Activated B cell treated with CpG ODN at 0.5 μM for 24 hours (primary cell): ENCODE results near the gene ZCCHC17. TPM values are rescaled to one million over a fixed set of nuclear protein-coding genes. Genes with fewer than 3 reads are reported as not detected.
"Not testable (repeated sequence)": the region's sequence is repeated elsewhere in the genome, so short reads cannot be mapped to it uniquely, and the experiment has no call there.

Experiments used
- ATAC-seq: fragments of 200-7000 bp; cut with Tn5 transposase; one replicate; pipeline ENCODE4 v1.10.0; 2021; ENCODE audit warnings: low read depth, mild to moderate bottlenecking, moderate library complexity
- CTCF ChIA-PET: fragments of 350-600 bp; sonication (Branson Sonifier 250); formaldehyde crosslinking; loops from one replicate; lab custom pipeline; 2021; ENCODE audit warnings: antibody characterized with exemption; lab: Charles Lee
- POLR2A ChIA-PET: fragments of 350-600 bp; sonication (Branson Sonifier 250); formaldehyde crosslinking; loops from one replicate; lab custom pipeline; 2021; ENCODE audit warnings: antibody characterized with exemption; lab: Charles Lee
- DNase-seq: peaks from one replicate; pipeline ENCODE4 v3.0.0; 2022
- H3K27ac Mint-ChIP-seq: one replicate; pipeline ENCODE4 v1.8.0; 2020; ENCODE audit warnings: mixed read lengths
- H3K27me3 Mint-ChIP-seq: one replicate; pipeline ENCODE4 v1.8.0; 2021; ENCODE audit warnings: mixed read lengths
- H3K36me3 Mint-ChIP-seq: one replicate; pipeline ENCODE4 v1.8.0; 2021; ENCODE audit warnings: low read depth, mixed read lengths
- H3K4me1 Mint-ChIP-seq: one replicate; pipeline ENCODE4 v1.8.0; 2021; ENCODE audit warnings: mixed read lengths
- H3K4me3 Mint-ChIP-seq: one replicate; pipeline ENCODE4 v1.8.0; 2020; ENCODE audit warnings: mild to moderate bottlenecking, mixed read lengths
- H3K9me3 Mint-ChIP-seq: one replicate; pipeline ENCODE4 v1.8.0; 2020; ENCODE audit warnings: mixed read lengths
- intact Hi-C: fragments of 100-400 bp; cut with micrococcal nuclease; formaldehyde crosslinking; loops from one replicate; pipeline ENCODE4 v1.15.1; 2024
- total RNA-seq: library from RNA; stranded (reverse); gene quantifications from 2 replicates; pipeline ENCODE4 v1.2.3, GENCODE V29; 2022
- TF ChIP-seq, protein P1 (sequence below): fragments of 200-600 bp; IDR thresholded peaks from one replicate; pipeline ENCODE4 v1.8.0; 2022; ENCODE audit warnings: antibody characterized with exemption, mild to moderate bottlenecking

The ZCCHC17 gene
- total RNA-seq, 1 donor from 2014 or later: 19.5 TPM

DNA sequence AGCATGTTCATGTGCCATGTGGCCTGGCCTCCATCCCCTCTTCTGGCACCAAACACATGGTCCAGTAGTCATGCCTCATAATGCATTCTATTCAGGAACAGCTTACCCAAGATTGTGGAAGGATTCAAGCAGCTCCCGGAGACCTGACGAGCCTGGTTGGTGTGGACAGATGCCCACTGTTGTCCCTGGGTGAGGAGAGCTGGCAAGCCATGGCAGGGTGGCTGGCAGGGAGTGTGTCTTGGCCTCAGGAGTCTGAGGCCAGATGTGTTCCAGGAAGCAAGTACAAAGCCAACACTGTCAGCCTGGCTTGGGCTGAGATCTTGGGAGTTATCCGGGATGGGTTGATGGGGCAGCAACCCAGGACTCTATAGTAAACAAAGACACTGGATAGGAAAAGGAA lies 83.3 kb downstream of the ZCCHC17 start:
- DNase-seq: no peak
- no peaks in the 10 kb centered on the region for H3K36me3 Mint-ChIP-seq
- H3K27ac Mint-ChIP-seq: no peak overlapping the region
- intact Hi-C loops: no loop called here
- peaks cover 27% of the 10 kb centered on the region for H3K27me3 Mint-ChIP-seq
- ChIA-PET CTCF (no interaction called here), POLR2A (no interaction called here)
- no peak for ATAC-seq
- no peak overlapping the region for H3K4me3 Mint-ChIP-seq
- H3K4me1 Mint-ChIP-seq: no peaks in the 10 kb centered on the region
- TF ChIP-seq, protein P1, sequence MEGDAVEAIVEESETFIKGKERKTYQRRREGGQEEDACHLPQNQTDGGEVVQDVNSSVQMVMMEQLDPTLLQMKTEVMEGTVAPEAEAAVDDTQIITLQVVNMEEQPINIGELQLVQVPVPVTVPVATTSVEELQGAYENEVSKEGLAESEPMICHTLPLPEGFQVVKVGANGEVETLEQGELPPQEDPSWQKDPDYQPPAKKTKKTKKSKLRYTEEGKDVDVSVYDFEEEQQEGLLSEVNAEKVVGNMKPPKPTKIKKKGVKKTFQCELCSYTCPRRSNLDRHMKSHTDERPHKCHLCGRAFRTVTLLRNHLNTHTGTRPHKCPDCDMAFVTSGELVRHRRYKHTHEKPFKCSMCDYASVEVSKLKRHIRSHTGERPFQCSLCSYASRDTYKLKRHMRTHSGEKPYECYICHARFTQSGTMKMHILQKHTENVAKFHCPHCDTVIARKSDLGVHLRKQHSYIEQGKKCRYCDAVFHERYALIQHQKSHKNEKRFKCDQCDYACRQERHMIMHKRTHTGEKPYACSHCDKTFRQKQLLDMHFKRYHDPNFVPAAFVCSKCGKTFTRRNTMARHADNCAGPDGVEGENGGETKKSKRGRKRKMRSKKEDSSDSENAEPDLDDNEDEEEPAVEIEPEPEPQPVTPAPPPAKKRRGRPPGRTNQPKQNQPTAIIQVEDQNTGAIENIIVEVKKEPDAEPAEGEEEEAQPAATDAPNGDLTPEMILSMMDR: no peak
- H3K9me3 Mint-ChIP-seq: no peaks in the 10 kb centered on the region

DNA sequence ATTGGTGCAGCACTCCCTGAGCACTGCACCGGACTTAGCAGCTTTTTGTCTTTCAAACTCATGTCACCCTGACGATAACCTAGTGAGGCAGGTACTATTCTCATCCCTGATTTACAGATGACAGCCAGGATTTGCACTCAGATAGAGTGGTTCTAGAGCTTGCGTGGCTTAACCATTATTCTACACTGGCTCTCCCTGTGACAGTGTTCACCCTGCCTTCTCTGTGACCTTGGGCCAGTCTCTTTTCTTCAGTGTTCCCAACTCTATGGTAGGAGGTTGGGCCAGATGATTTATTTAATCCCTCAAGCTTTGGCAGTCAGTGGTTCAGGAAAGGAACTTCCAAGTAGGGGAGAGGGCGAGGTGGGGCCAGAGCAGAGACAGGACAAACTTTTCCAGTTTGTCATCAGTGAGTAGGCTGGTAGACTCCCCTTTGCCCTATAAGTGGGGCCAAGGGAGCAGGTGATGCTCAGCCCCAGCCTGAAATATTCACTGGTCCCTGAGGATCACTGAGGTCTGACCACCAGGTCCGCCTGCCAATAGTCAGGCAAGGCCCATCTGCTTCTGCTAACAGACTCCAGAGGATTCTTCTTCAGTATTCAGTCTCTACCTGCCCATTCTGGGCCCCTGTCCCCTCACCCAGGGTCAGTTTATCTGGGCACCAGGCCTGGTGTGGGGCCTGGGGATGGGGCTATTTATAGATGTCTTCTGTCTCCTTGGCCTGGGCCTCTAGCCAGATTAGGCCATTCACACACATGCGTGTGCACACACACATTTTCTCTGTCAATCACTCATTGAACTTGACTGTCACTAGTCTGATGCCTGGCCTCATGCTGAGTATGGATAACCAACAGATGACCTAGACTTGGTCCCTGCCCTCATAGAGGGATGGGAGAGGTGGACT lies 84.8 kb downstream of the ZCCHC17 start:
- no peaks in the 10 kb centered on the region for H3K36me3 Mint-ChIP-seq
- no peak overlapping the region for H3K27ac Mint-ChIP-seq
- no peaks in the 10 kb centered on the region for H3K9me3 Mint-ChIP-seq
- ATAC-seq (no peak), DNase-seq (no peak)
- POLR2A ChIA-PET: no interaction called here
- intact Hi-C loops: no loop called here
- CTCF ChIA-PET: no interaction called here
- peaks cover 37% of the 10 kb centered on the region for H3K27me3 Mint-ChIP-seq
- TF ChIP-seq, protein P1: no peak
- H3K4me1 Mint-ChIP-seq: no peaks in the 10 kb centered on the region
- no peak overlapping the region for H3K4me3 Mint-ChIP-seq

DNA sequence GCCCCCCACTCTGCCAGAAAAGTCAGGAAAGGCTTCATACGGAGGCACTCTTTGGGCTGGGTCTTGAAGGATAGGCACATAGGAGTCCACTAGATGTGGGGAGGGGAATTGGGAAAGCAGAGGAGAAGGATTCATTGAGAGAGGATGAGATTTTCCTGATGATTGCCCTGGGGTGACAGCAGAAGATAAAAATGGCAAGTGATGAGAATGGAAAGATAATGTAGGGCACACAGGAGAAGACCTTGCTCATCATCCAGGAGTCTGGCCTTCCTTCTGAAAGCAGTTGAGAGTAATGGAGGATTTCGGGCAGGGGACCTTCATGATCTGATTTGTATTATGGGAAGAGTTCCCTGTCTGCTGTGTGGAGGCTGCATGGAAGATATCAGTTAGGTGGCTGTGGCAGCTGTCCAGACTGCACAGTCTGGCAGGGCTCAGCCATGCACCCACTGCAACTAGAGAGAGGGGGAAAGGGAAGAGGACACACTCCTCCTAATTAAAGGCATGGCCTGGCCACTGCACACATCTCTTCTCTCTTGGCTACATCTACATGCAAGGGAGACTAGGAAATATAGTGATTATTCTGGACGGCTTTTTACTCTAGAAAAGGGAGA lies 85.7 kb downstream of the ZCCHC17 start:
- POLR2A ChIA-PET: no interaction called here
- intact Hi-C loops: no loop called here
- TF ChIP-seq, protein P1: no peak
- no peak for DNase-seq
- H3K9me3 Mint-ChIP-seq: no peaks in the 10 kb centered on the region
- H3K4me3 Mint-ChIP-seq: no peak overlapping the region
- H3K27ac Mint-ChIP-seq: no peak overlapping the region
- peaks cover 40% of the 10 kb centered on the region for H3K27me3 Mint-ChIP-seq
- H3K4me1 Mint-ChIP-seq: no peaks in the 10 kb centered on the region
- ATAC-seq: no peak
- CTCF ChIA-PET: no interaction called here
- no peaks in the 10 kb centered on the region for H3K36me3 Mint-ChIP-seq

DNA sequence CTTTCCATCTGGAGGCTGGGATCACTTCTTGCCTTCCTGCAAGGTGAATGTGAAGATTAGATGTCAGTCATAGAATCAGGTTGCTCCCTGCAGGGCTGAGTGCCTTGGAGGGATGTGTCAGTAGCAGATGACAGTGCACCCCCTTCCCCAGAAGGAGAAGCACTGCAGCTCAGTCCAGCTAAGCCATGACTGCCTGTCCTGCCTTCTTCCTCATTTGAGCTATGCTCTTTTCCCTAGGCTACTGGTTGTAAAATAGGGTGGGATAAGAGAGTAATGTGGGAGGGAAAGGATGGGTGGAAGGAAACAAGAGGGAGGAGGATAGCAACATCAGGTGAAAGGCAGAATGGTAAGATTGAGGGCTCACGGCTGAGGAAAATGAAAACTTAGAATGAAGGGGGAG lies 87.1 kb downstream of the ZCCHC17 start:
- ATAC-seq (no peak), DNase-seq (no peak)
- no peaks in the 10 kb centered on the region for H3K4me1 Mint-ChIP-seq
- no peaks in the 10 kb centered on the region for H3K9me3 Mint-ChIP-seq
- intact Hi-C loops: no loop called here
- H3K27ac Mint-ChIP-seq: no peak overlapping the region
- no peak overlapping the region for H3K4me3 Mint-ChIP-seq
- H3K36me3 Mint-ChIP-seq: no peaks in the 10 kb centered on the region
- CTCF ChIA-PET: interaction anchor here (1.1 kb wide), 1 partner anchor 11 kb away, joined by 4 read pairs; no protein-coding TSS in a partner anchor
- peaks cover 40% of the 10 kb centered on the region for H3K27me3 Mint-ChIP-seq
- POLR2A ChIA-PET: no interaction called here
- TF ChIP-seq, protein P1: no peak

DNA sequence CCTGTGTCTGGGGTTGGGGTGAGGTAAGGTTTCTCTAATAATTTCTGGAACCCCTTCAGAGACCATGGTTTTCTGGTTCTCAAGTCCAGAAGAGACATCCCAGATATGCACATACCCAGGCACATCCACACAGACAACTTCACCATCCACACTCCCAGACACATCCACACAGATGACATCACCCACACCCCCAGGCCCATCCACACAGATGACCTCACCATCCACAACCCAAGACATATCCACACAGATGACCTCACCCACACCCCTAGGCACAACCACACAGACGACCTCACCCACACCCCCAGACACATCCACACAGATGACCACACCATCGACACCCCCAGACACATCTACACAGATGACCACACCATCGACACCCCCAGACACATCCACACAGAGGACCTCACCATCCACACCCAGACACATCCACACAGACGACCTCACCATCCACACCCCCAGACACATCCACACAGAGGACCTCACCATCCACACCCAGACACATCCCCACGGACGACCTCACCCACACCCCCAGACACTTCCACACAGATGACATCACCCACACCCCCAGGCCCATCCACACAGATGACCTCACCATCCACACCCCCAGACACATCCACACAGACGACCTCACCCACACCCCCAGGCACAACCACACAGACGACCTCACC lies 89.9 kb downstream of the ZCCHC17 start:
- intact Hi-C loops, ATAC-seq, DNase-seq, H3K4me1 Mint-ChIP-seq, H3K9me3 Mint-ChIP-seq, CTCF ChIA-PET, POLR2A ChIA-PET, H3K36me3 Mint-ChIP-seq, H3K27ac Mint-ChIP-seq, H3K4me3 Mint-ChIP-seq: not testable (repeated sequence)
- peaks cover 33% of the 10 kb centered on the region for H3K27me3 Mint-ChIP-seq
